T-helper 1 cell treated with Interleukin-12 subunit alpha and Interleukin-12 subunit beta and Interleukin-4 antibody, amounts not matched to agents 30 μg/mL and 1 μg/mL, for 36 hours (primary cell): ENCODE measurements around the gene TMEM250.

Experiments used
- H3K27ac Mint-ChIP-seq: one replicate; pipeline ENCODE4 v1.8.0; 2021; ENCODE audit warnings: mild to moderate bottlenecking, mixed read lengths
- H3K27me3 Mint-ChIP-seq: one replicate; pipeline ENCODE4 v1.8.0; 2021; ENCODE audit warnings: low read depth, mixed read lengths
- H3K36me3 Mint-ChIP-seq: one replicate; pipeline ENCODE4 v1.8.0; 2021; ENCODE audit warnings: low read depth, mixed read lengths
- H3K4me1 Mint-ChIP-seq: one replicate; pipeline ENCODE4 v1.8.0; 2021; ENCODE audit warnings: low read depth, mixed read lengths
- H3K4me3 Mint-ChIP-seq: one replicate; pipeline ENCODE4 v1.8.0; 2021; ENCODE audit warnings: mild to moderate bottlenecking, moderate library complexity, mixed read lengths
- H3K9me3 Mint-ChIP-seq: one replicate; pipeline ENCODE4 v1.8.0; 2021; ENCODE audit warnings: mixed read lengths

TMEM250 gene

GRCh38 chr9:136082496-136083361 lies 35.9 kb downstream of the TMEM250 start:
- H3K27me3 Mint-ChIP-seq: no peaks in the 10 kb centered on the region
- no peak overlapping the region for H3K4me3 Mint-ChIP-seq
- H3K36me3 Mint-ChIP-seq: no peaks in the 10 kb centered on the region
- no peak overlapping the region for H3K27ac Mint-ChIP-seq
- H3K4me1 Mint-ChIP-seq: peaks cover 3% of the 10 kb centered on the region
- no peaks in the 10 kb centered on the region for H3K9me3 Mint-ChIP-seq

GRCh38 chr9:136081826-136082495 lies 36.7 kb downstream of the TMEM250 start:
- H3K27ac Mint-ChIP-seq: no peak overlapping the region
- H3K27me3 Mint-ChIP-seq: no peaks in the 10 kb centered on the region
- no peaks in the 10 kb centered on the region for H3K9me3 Mint-ChIP-seq
- no peaks in the 10 kb centered on the region for H3K36me3 Mint-ChIP-seq
- H3K4me3 Mint-ChIP-seq: no peak overlapping the region
- peaks cover 3% of the 10 kb centered on the region for H3K4me1 Mint-ChIP-seq

GRCh38 chr9:136081113-136081825 lies 37.4 kb downstream of the TMEM250 start:
- no peak overlapping the region for H3K4me3 Mint-ChIP-seq
- H3K9me3 Mint-ChIP-seq: no peaks in the 10 kb centered on the region
- H3K27ac Mint-ChIP-seq: no peak overlapping the region
- H3K36me3 Mint-ChIP-seq: no peaks in the 10 kb centered on the region
- peaks cover 3% of the 10 kb centered on the region for H3K4me1 Mint-ChIP-seq
- no peaks in the 10 kb centered on the region for H3K27me3 Mint-ChIP-seq

GRCh38 chr9:136080716-136081112 lies 38.0 kb downstream of the TMEM250 start:
- Mint-ChIP-seq H3K27ac (no peak overlapping the region), H3K9me3 (no peaks in the 10 kb centered on the region), H3K4me1 (peaks cover 3% of the 10 kb centered on the region), H3K27me3 (no peaks in the 10 kb centered on the region), H3K4me3 (no peak overlapping the region), H3K36me3 (no peaks in the 10 kb centered on the region)

GRCh38 chr9:136079916-136080246 lies 38.8 kb downstream of the TMEM250 start:
- H3K4me3 Mint-ChIP-seq: no peak overlapping the region
- no peaks in the 10 kb centered on the region for H3K27me3 Mint-ChIP-seq
- no peaks in the 10 kb centered on the region for H3K9me3 Mint-ChIP-seq
- peaks cover 3% of the 10 kb centered on the region for H3K4me1 Mint-ChIP-seq
- H3K27ac Mint-ChIP-seq: no peak overlapping the region
- no peaks in the 10 kb centered on the region for H3K36me3 Mint-ChIP-seq

GRCh38 chr9:136079211-136079915 lies 39.3 kb downstream of the TMEM250 start:
- H3K27me3 Mint-ChIP-seq: no peaks in the 10 kb centered on the region
- H3K4me1 Mint-ChIP-seq: no peaks in the 10 kb centered on the region
- no peak overlapping the region for H3K27ac Mint-ChIP-seq
- H3K4me3 Mint-ChIP-seq: no peak overlapping the region
- no peaks in the 10 kb centered on the region for H3K36me3 Mint-ChIP-seq
- H3K9me3 Mint-ChIP-seq: no peaks in the 10 kb centered on the region

- no peaks in the 10 kb centered on the region for H3K27me3 Mint-ChIP-seq
- H3K4me1 Mint-ChIP-seq: no peaks in the 10 kb centered on the region
- no peaks in the 10 kb centered on the region for H3K9me3 Mint-ChIP-seq
- H3K36me3 Mint-ChIP-seq: no peaks in the 10 kb centered on the region
- no peak overlapping the region for H3K27ac Mint-ChIP-seq
- H3K4me3 Mint-ChIP-seq: no peak overlapping the region
Observed at GRCh38 chr9:136078498-136079011, 40.1 kb downstream of the TMEM250 start.

- no peak overlapping the region for H3K4me3 Mint-ChIP-seq
- H3K9me3 Mint-ChIP-seq: no peaks in the 10 kb centered on the region
- H3K27me3 Mint-ChIP-seq: no peaks in the 10 kb centered on the region
- H3K36me3 Mint-ChIP-seq: no peaks in the 10 kb centered on the region
- H3K27ac Mint-ChIP-seq: no peak overlapping the region
- H3K4me1 Mint-ChIP-seq: no peaks in the 10 kb centered on the region
Observed at GRCh38 chr9:136078024-136078423, 40.7 kb downstream of the TMEM250 start.

- H3K27ac Mint-ChIP-seq: no peak overlapping the region
- H3K4me3 Mint-ChIP-seq: no peak overlapping the region
- no peaks in the 10 kb centered on the region for H3K36me3 Mint-ChIP-seq
- no peaks in the 10 kb centered on the region for H3K4me1 Mint-ChIP-seq
- H3K9me3 Mint-ChIP-seq: no peaks in the 10 kb centered on the region
- H3K27me3 Mint-ChIP-seq: no peaks in the 10 kb centered on the region
Observed at GRCh38 chr9:136077491-136077890, 41.2 kb downstream of the TMEM250 start.

GRCh38 chr9:136075881-136076678 lies 42.6 kb downstream of the TMEM250 start:
- H3K27me3 Mint-ChIP-seq: no peaks in the 10 kb centered on the region
- H3K27ac Mint-ChIP-seq: no peak overlapping the region
- H3K36me3 Mint-ChIP-seq: no peaks in the 10 kb centered on the region
- H3K4me3 Mint-ChIP-seq: no peak overlapping the region
- no peaks in the 10 kb centered on the region for H3K4me1 Mint-ChIP-seq
- H3K9me3 Mint-ChIP-seq: no peaks in the 10 kb centered on the region

GRCh38 chr9:136075134-136075841 lies 43.4 kb downstream of the TMEM250 start:
- H3K27ac Mint-ChIP-seq: no peak overlapping the region
- H3K4me3 Mint-ChIP-seq: no peak overlapping the region
- no peaks in the 10 kb centered on the region for H3K27me3 Mint-ChIP-seq
- no peaks in the 10 kb centered on the region for H3K9me3 Mint-ChIP-seq
- H3K4me1 Mint-ChIP-seq: no peaks in the 10 kb centered on the region
- no peaks in the 10 kb centered on the region for H3K36me3 Mint-ChIP-seq

- no peaks in the 10 kb centered on the region for H3K36me3 Mint-ChIP-seq
- H3K27me3 Mint-ChIP-seq: no peaks in the 10 kb centered on the region
- no peak overlapping the region for H3K4me3 Mint-ChIP-seq
- no peaks in the 10 kb centered on the region for H3K9me3 Mint-ChIP-seq
- no peaks in the 10 kb centered on the region for H3K4me1 Mint-ChIP-seq
- H3K27ac Mint-ChIP-seq: no peak overlapping the region
Observed at GRCh38 chr9:136074706-136075105, 44.0 kb downstream of the TMEM250 start.
